Chondrocyte (in vitro differentiated cells): ENCODE results near the gene GRM1. TPM values are rescaled to one million over a fixed set of nuclear protein-coding genes. Genes with fewer than 3 reads are reported as not detected.
"Not testable (repeated sequence)": the region's sequence is repeated elsewhere in the genome, so short reads cannot be mapped to it uniquely, and the experiment has no call there.

Source experiments
- DNase-seq: peaks from one replicate; pipeline ENCODE4 v3.0.0; 2021; ENCODE audit warnings: mixed read lengths, low spot score
- H3K27ac Mint-ChIP-seq: one replicate; pipeline ENCODE4 v1.8.0; 2021; ENCODE audit warnings: mild to moderate bottlenecking, moderate library complexity, mixed read lengths; ENCODE audit not compliant: unreplicated experiment
- H3K27me3 Mint-ChIP-seq: 2 replicates; pipeline ENCODE4 v1.8.0; 2021; ENCODE audit warnings: low read depth, mixed read lengths
- H3K36me3 Mint-ChIP-seq: 2 replicates; pipeline ENCODE4 v1.8.0; 2021; ENCODE audit warnings: low read depth, mixed read lengths
- H3K4me1 Mint-ChIP-seq: 2 replicates; pipeline ENCODE4 v1.8.0; 2021; ENCODE audit warnings: low read depth, mild to moderate bottlenecking, mixed read lengths
- H3K4me3 Mint-ChIP-seq: one replicate; pipeline ENCODE4 v1.8.0; 2021; ENCODE audit warnings: mild to moderate bottlenecking, moderate library complexity, mixed read lengths; ENCODE audit not compliant: unreplicated experiment
- H3K9me3 Mint-ChIP-seq: 2 replicates; pipeline ENCODE4 v1.8.0; 2021; ENCODE audit warnings: low read depth, mixed read lengths
- CTCF ChIP-seq: fragments of 200-600 bp; sonication (generic); IDR thresholded peaks from 2 replicates; pipeline ENCODE4 v1.5.0; 2021; ENCODE audit warnings: antibody characterized with exemption, mild to moderate bottlenecking, moderate library complexity
- total RNA-seq: library from RNA; stranded (reverse); gene quantifications from 3 replicates; pipeline ENCODE4 v1.2.1, GENCODE V29; 2021

GRM1 gene
- total RNA-seq, 1 donor from 2014 or later = not detected

- Mint-ChIP-seq H3K36me3 (no peaks in the 10 kb centered on the region), H3K27ac (no peak overlapping the region), H3K27me3 (peaks cover 2% of the 10 kb centered on the region), H3K9me3 (no peaks in the 10 kb centered on the region), H3K4me1 (no peaks in the 10 kb centered on the region), H3K4me3 (no peak overlapping the region)
- no peak for TF ChIP-seq CTCF
- no peak for DNase-seq
These were observed 239.1 kb downstream of the GRM1 start for GRCh38 chr6:146267946-146268345.

GRCh38 chr6:146269482-146269881, 240.6 kb downstream of the GRM1 start:
- H3K9me3 Mint-ChIP-seq = no peaks in the 10 kb centered on the region

DNA sequence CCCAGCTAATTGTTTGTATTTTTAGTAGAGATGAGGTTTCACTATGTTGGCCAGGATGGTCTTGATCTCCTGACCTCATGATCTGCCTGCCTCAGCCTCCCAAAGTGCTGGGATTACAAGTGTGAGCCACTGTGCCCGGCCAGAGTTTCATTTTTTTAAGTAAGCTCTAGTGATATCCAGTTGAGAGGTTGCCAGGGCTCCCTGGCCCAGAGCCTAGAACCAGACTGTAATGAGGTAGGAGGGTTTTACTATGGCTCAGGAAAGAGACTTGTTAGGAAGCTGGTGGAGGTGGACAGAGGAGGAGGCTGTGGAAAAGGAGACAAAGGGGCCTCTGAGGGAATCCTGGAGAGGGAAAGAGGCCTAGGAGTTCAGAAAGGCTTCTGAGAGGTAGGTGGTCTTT, 242.3 kb downstream of the GRM1 start:
- H3K4me3 Mint-ChIP-seq, DNase-seq, H3K27ac Mint-ChIP-seq, H3K27me3 Mint-ChIP-seq, H3K36me3 Mint-ChIP-seq, H3K9me3 Mint-ChIP-seq, H3K4me1 Mint-ChIP-seq: not testable (repeated sequence)

More at GRCh38 chr6:146269482-146269881, 240.6 kb downstream of the GRM1 start:
- Mint-ChIP-seq H3K4me1 (no peaks in the 10 kb centered on the region), H3K27ac (no peak overlapping the region), H3K36me3 (no peaks in the 10 kb centered on the region), H3K4me3 (no peak overlapping the region), H3K27me3 (peaks cover 2% of the 10 kb centered on the region)
- TF ChIP-seq CTCF = no peak
- DNase-seq = no peak

GRCh38 chr6:146273490-146273889, 244.6 kb downstream of the GRM1 start:
- peaks cover 3% of the 10 kb centered on the region for H3K4me1 Mint-ChIP-seq

DNA sequence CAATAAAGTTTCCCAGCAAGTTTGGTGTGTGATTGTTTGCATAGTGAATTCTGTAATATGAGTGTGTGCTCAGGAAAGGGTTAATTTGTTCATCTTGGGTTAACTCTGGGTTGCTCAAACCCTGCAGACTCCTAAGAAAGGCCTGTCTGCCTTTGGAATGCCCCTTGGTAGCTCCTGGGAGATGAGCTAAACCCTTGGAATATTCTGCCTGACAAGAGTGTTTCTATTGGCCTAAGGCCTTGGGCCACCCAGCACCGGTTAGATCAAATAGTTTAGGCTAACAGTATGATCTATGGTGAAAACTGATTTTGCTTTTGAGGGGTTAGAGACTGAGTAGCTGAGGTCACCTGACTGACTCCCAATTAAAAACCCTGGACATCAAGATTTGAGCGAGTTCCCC, 248.3 kb downstream of the GRM1 start:
- no peaks in the 10 kb centered on the region for H3K9me3 Mint-ChIP-seq
- no peaks in the 10 kb centered on the region for H3K36me3 Mint-ChIP-seq
- no peak overlapping the region for H3K27ac Mint-ChIP-seq
- no peak for TF ChIP-seq CTCF
- no peak overlapping the region for H3K4me3 Mint-ChIP-seq
- H3K27me3 Mint-ChIP-seq = no peaks in the 10 kb centered on the region
- H3K4me1 Mint-ChIP-seq = peaks cover 3% of the 10 kb centered on the region
- DNase-seq = no peak

More at GRCh38 chr6:146273490-146273889, 244.6 kb downstream of the GRM1 start:
- Mint-ChIP-seq H3K9me3 (no peaks in the 10 kb centered on the region), H3K27ac (no peak overlapping the region), H3K27me3 (no peaks in the 10 kb centered on the region), H3K4me3 (no peak overlapping the region), H3K36me3 (no peaks in the 10 kb centered on the region)
- no peak for TF ChIP-seq CTCF
- DNase-seq = no peak

GRCh38 chr6:146281651-146282362, 252.9 kb downstream of the GRM1 start:
- no peak overlapping the region for H3K27ac Mint-ChIP-seq
- H3K4me3 Mint-ChIP-seq = no peak overlapping the region
- TF ChIP-seq CTCF = no peak
- H3K9me3 Mint-ChIP-seq = peaks cover 1% of the 10 kb centered on the region
- no peak for DNase-seq
- no peaks in the 10 kb centered on the region for H3K4me1 Mint-ChIP-seq
- H3K27me3 Mint-ChIP-seq = no peaks in the 10 kb centered on the region
- H3K36me3 Mint-ChIP-seq = no peaks in the 10 kb centered on the region
